Measurements from ENCODE around the gene BAG3.

Gene BAG3

DNA sequence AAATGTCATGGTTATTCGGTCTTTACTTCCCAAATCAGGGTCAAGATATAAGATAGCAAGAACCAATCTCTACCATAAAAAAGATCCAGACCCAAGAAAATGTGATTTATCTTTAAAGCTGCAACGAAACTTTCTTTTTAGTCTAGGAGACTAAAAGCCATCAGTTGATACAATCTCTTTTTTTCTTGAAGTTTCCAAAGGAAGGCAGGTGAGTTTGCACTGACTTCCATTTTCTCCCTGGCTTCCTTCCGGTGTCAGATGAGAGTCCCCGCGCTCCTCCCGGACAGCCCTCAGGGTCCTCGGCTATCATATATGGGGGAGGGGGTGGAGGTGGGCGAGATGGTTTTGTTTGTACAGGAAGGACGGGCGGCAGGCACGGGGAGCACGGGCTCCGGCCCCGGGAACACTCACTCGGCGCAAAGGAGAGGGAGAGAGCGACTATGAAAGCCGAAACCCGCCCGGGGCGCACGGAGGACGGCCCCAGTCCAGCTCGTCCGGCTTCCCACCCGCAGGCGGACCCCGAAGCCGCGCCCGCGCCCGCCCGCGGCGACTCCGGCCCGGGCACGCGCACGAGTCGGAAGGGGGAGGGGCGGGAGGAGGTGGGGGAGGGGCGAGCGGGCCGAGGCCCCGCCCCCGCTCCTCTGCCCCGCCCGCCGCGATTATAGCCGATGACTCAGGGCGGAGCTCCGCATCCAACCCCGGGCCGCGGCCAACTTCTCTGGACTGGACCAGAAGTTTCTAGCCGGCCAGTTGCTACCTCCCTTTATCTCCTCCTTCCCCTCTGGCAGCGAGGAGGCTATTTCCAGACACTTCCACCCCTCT is at the start of gene BAG3 (continued):
- TF ChIP-seq, protein P1, sequence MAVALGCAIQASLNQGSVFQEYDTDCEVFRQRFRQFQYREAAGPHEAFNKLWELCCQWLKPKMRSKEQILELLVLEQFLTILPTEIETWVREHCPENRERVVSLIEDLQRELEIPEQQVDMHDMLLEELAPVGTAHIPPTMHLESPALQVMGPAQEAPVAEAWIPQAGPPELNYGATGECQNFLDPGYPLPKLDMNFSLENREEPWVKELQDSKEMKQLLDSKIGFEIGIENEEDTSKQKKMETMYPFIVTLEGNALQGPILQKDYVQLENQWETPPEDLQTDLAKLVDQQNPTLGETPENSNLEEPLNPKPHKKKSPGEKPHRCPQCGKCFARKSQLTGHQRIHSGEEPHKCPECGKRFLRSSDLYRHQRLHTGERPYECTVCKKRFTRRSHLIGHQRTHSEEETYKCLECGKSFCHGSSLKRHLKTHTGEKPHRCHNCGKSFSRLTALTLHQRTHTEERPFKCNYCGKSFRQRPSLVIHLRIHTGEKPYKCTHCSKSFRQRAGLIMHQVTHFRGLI (tag by site-specific recombination; IDR thresholded peaks at IDR 0.05) = peak; percentile 64; the same call in 1 of the 2 replicates
- TF ChIP-seq ZNF24 (tag by site-specific recombination; IDR thresholded peaks at IDR 0.05) (no peak), ZNF292 (tag by site-specific recombination; IDR thresholded peaks at IDR 0.05; ENCODE audit: borderline replicate concordance, low read depth) (no peak), ZBTB48 (tag by site-specific recombination; IDR thresholded peaks at IDR 0.05) (0 out of 2 replicates have a peak, but pooled peaks have one; percentile 27), KLF7 (tag by site-specific recombination; IDR thresholded peaks at IDR 0.05; ENCODE audit: borderline replicate concordance) (no peak), ZIC2 (tag by site-specific recombination; IDR thresholded peaks at IDR 0.05) (no peak), ZNF777 (tag by site-specific recombination; IDR thresholded peaks at IDR 0.05; ENCODE audit: borderline replicate concordance) (no peak), ZNF621 (tag by site-specific recombination; IDR thresholded peaks at IDR 0.05) (no peak), ZNF776 (tag by site-specific recombination; IDR thresholded peaks at IDR 0.05; ENCODE audit: borderline replicate concordance) (no peak), HOXD13 (CRISPR knock-in tag; IDR thresholded peaks at IDR 0.05; ENCODE audit: borderline replicate concordance) (no peak), OSR2 (tag by site-specific recombination; IDR thresholded peaks at IDR 0.05) (0 out of 2 replicates have a peak, but pooled peaks have one; percentile 12), ZNF544 (tag by site-specific recombination; IDR thresholded peaks at IDR 0.05) (no peak), ZNF169 (tag by site-specific recombination; IDR thresholded peaks at IDR 0.05) (no peak), ZNF132 (tag by site-specific recombination; IDR thresholded peaks at IDR 0.05; ENCODE audit: borderline replicate concordance) (no peak), ZFP3 (tag by site-specific recombination; IDR thresholded peaks at IDR 0.05; ENCODE audit: low read depth) (no peak), ZNF585B (tag by site-specific recombination; IDR thresholded peaks at IDR 0.05) (no peak), BCL11B (tag by site-specific recombination; IDR thresholded peaks at IDR 0.05; ENCODE audit: low read depth) (peak; percentile 30; the same call in 1 of the 2 replicates)
- TF ChIP-seq, protein P2, sequence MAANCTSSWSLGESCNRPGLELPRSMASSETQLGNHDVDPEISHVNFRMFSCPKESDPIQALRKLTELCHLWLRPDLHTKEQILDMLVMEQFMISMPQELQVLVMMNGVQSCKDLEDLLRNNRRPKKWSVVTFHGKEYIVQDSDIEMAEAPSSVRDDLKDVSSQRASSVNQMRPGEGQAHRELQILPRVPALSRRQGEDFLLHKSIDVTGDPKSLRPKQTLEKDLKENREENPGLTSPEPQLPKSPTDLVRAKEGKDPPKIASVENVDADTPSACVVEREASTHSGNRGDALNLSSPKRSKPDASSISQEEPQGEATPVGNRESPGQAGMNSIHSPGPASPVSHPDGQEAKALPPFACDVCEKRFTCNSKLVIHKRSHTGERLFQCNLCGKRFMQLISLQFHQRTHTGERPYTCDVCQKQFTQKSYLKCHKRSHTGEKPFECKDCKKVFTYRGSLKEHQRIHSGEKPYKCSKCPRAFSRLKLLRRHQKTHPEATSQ (tag by site-specific recombination; IDR thresholded peaks at IDR 0.05) = 0 out of 2 replicates have a peak, but pooled peaks have one; percentile 58
- TF ChIP-seq, protein P3, sequence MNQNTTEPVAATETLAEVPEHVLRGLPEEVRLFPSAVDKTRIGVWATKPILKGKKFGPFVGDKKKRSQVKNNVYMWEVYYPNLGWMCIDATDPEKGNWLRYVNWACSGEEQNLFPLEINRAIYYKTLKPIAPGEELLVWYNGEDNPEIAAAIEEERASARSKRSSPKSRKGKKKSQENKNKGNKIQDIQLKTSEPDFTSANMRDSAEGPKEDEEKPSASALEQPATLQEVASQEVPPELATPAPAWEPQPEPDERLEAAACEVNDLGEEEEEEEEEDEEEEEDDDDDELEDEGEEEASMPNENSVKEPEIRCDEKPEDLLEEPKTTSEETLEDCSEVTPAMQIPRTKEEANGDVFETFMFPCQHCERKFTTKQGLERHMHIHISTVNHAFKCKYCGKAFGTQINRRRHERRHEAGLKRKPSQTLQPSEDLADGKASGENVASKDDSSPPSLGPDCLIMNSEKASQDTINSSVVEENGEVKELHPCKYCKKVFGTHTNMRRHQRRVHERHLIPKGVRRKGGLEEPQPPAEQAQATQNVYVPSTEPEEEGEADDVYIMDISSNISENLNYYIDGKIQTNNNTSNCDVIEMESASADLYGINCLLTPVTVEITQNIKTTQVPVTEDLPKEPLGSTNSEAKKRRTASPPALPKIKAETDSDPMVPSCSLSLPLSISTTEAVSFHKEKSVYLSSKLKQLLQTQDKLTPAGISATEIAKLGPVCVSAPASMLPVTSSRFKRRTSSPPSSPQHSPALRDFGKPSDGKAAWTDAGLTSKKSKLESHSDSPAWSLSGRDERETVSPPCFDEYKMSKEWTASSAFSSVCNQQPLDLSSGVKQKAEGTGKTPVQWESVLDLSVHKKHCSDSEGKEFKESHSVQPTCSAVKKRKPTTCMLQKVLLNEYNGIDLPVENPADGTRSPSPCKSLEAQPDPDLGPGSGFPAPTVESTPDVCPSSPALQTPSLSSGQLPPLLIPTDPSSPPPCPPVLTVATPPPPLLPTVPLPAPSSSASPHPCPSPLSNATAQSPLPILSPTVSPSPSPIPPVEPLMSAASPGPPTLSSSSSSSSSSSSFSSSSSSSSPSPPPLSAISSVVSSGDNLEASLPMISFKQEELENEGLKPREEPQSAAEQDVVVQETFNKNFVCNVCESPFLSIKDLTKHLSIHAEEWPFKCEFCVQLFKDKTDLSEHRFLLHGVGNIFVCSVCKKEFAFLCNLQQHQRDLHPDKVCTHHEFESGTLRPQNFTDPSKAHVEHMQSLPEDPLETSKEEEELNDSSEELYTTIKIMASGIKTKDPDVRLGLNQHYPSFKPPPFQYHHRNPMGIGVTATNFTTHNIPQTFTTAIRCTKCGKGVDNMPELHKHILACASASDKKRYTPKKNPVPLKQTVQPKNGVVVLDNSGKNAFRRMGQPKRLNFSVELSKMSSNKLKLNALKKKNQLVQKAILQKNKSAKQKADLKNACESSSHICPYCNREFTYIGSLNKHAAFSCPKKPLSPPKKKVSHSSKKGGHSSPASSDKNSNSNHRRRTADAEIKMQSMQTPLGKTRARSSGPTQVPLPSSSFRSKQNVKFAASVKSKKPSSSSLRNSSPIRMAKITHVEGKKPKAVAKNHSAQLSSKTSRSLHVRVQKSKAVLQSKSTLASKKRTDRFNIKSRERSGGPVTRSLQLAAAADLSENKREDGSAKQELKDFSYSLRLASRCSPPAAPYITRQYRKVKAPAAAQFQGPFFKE (tag by site-specific recombination; IDR thresholded peaks at IDR 0.05; ENCODE audit: borderline replicate concordance) = no peak
- TF ChIP-seq, protein P4, sequence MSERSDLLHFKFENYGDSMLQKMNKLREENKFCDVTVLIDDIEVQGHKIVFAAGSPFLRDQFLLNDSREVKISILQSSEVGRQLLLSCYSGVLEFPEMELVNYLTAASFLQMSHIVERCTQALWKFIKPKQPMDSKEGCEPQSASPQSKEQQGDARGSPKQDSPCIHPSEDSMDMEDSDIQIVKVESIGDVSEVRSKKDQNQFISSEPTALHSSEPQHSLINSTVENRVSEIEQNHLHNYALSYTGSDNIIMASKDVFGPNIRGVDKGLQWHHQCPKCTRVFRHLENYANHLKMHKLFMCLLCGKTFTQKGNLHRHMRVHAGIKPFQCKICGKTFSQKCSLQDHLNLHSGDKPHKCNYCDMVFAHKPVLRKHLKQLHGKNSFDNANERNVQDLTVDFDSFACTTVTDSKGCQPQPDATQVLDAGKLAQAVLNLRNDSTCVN (tag by site-specific recombination; optimal IDR thresholded peaks at IDR 0.05) = peak; percentile 70
- TF ChIP-seq, protein P5, sequence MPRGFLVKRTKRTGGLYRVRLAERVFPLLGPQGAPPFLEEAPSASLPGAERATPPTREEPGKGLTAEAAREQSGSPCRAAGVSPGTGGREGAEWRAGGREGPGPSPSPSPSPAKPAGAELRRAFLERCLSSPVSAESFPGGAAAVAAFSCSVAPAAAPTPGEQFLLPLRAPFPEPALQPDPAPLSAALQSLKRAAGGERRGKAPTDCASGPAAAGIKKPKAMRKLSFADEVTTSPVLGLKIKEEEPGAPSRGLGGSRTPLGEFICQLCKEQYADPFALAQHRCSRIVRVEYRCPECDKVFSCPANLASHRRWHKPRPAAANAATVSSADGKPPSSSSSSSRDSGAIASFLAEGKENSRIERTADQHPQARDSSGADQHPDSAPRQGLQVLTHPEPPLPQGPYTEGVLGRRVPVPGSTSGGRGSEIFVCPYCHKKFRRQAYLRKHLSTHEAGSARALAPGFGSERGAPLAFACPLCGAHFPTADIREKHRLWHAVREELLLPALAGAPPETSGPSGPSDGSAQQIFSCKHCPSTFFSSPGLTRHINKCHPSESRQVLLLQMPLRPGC (tag by site-specific recombination; IDR thresholded peaks at IDR 0.05) = no peak
- TF ChIP-seq, protein P6, sequence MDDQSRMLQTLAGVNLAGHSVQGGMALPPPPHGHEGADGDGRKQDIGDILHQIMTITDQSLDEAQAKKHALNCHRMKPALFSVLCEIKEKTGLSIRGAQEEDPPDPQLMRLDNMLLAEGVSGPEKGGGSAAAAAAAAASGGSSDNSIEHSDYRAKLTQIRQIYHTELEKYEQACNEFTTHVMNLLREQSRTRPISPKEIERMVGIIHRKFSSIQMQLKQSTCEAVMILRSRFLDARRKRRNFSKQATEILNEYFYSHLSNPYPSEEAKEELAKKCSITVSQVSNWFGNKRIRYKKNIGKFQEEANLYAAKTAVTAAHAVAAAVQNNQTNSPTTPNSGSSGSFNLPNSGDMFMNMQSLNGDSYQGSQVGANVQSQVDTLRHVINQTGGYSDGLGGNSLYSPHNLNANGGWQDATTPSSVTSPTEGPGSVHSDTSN (CRISPR knock-in tag; IDR thresholded peaks at IDR 0.05) = 0 out of 2 replicates have a peak, but pooled peaks have one; percentile 71
- TF ChIP-seq, protein P7, sequence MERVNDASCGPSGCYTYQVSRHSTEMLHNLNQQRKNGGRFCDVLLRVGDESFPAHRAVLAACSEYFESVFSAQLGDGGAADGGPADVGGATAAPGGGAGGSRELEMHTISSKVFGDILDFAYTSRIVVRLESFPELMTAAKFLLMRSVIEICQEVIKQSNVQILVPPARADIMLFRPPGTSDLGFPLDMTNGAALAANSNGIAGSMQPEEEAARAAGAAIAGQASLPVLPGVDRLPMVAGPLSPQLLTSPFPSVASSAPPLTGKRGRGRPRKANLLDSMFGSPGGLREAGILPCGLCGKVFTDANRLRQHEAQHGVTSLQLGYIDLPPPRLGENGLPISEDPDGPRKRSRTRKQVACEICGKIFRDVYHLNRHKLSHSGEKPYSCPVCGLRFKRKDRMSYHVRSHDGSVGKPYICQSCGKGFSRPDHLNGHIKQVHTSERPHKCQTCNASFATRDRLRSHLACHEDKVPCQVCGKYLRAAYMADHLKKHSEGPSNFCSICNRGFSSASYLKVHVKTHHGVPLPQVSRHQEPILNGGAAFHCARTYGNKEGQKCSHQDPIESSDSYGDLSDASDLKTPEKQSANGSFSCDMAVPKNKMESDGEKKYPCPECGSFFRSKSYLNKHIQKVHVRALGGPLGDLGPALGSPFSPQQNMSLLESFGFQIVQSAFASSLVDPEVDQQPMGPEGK (tag by site-specific recombination; IDR thresholded peaks at IDR 0.05) = peak; percentile 85

All from HEK293 (cell line).